Endodermal cell (in vitro differentiated cells): ENCODE data around the gene PTCD1. TPM values are rescaled to one million over a fixed set of nuclear protein-coding genes. Genes with fewer than 3 reads are reported as not detected.

Experiments used
- DNase-seq: peaks from one replicate; pipeline ENCODE4 v3.0.0-alpha.2; 2017
- H3K27ac ChIP-seq: 2 replicates; pipeline ENCODE4 v1.5.1; 2013; ENCODE audit warnings: mild to moderate bottlenecking, low read depth, low read length, moderate library complexity
- H3K27me3 ChIP-seq: 2 replicates; pipeline ENCODE4 v1.6.1; 2013; ENCODE audit warnings: mild to moderate bottlenecking, low read length, moderate library complexity; ENCODE audit not compliant: insufficient read depth, control insufficient read depth, poor library complexity, severe bottlenecking
- H3K36me3 ChIP-seq: 2 replicates; pipeline ENCODE4 v1.7.0; 2013; ENCODE audit warnings: mild to moderate bottlenecking, low read length, moderate library complexity; ENCODE audit not compliant: control insufficient read depth, insufficient read depth
- H3K4me1 ChIP-seq: one replicate; pipeline ENCODE4 v1.7.0; 2013; ENCODE audit warnings: low read length; ENCODE audit not compliant: control insufficient read depth, insufficient read depth
- H3K4me3 ChIP-seq: 2 replicates; pipeline ENCODE4 v1.5.1; 2013; ENCODE audit warnings: mild to moderate bottlenecking, low read length, moderate library complexity
- H3K9ac ChIP-seq: 2 replicates; pipeline ENCODE4 v1.6.1; 2013; ENCODE audit warnings: mild to moderate bottlenecking, low read length, moderate library complexity; ENCODE audit not compliant: poor library complexity, severe bottlenecking; ENCODE audit errors: extremely low read depth
- H3K9me3 ChIP-seq: 2 replicates; pipeline ENCODE4 v1.6.1; 2013; ENCODE audit warnings: mild to moderate bottlenecking, low read length, moderate library complexity; ENCODE audit not compliant: control insufficient read depth
- H3K27ac Mint-ChIP-seq: 2 replicates; pipeline ENCODE4 v1.8.0; 2020; ENCODE audit warnings: mixed read lengths
- H3K27me3 Mint-ChIP-seq: 2 replicates; pipeline ENCODE4 v1.8.0; 2021; ENCODE audit warnings: mild to moderate bottlenecking, mixed read lengths; ENCODE audit not compliant: insufficient read depth
- H3K36me3 Mint-ChIP-seq: 2 replicates; pipeline ENCODE4 v1.8.0; 2020; ENCODE audit warnings: low read depth, mixed read lengths
- H3K4me1 Mint-ChIP-seq: 2 replicates; pipeline ENCODE4 v1.8.0; 2020; ENCODE audit warnings: mixed read lengths
- H3K4me3 Mint-ChIP-seq: 2 replicates; pipeline ENCODE4 v1.8.0; 2020; ENCODE audit warnings: mild to moderate bottlenecking, moderate library complexity, mixed read lengths
- H3K9me3 Mint-ChIP-seq: 2 replicates; pipeline ENCODE4 v1.8.0; 2020; ENCODE audit warnings: mild to moderate bottlenecking, mixed read lengths
- WGBS, 2 experiments: methylation state at CpG; one replicate each; pipeline versions ENCODE4 v1.1.5 to v1.1.7; 2013; ENCODE audit warnings: missing lambda C conversion rate in 2 of 2, mixed read lengths in 1 of 2; ENCODE audit not compliant: insufficient coverage in 1 of 2, insufficient read length in 1 of 2; 5-methylcytosine and 5-hydroxymethylcytosine counted together
- total RNA-seq, 2 donors: library from RNA; stranded (reverse); fragmentation: NEBNext Ultra II Directional in 1 of 2; extraction: Animal tissue kit (Norgen Biotek cat#: 25700) in 1 of 2; gene quantifications; 2 replicates in 1 of 2; 3 replicates in 1 of 2; pipeline ENCODE4 v1.2.1, GENCODE V29; 2021
- TF ChIP-seq, protein P1 (sequence below): fragments of 200-600 bp; sonication (generic); conservative IDR thresholded peaks from 2 replicates; pipeline ENCODE4 v1.5.0; 2021; ENCODE audit warnings: antibody characterized with exemption, mild to moderate bottlenecking

PTCD1 gene
- total RNA-seq, 2 donors from 2014 or later, result 11.9 to 12.5 TPM

- H3K4me1 ChIP-seq, result no peaks in the 10 kb centered on the region
- Mint-ChIP-seq H3K9me3 (peaks cover 3% of the 10 kb centered on the region), H3K27ac (no peak overlapping the region), H3K36me3 (peaks cover 86% of the 10 kb centered on the region), H3K27me3 (no peaks in the 10 kb centered on the region), H3K4me1 (no peaks in the 10 kb centered on the region), H3K4me3 (no peak overlapping the region)
- no peak overlapping the region for H3K4me3 ChIP-seq
- H3K9ac ChIP-seq, result no peak overlapping the region
- H3K27ac ChIP-seq, result peak overlapping the region; percentile 38
- WGBS, 2 experiments, result 93 to 95% methylated on average over 12 to 13 of the region's 13 CpGs
- no peak for DNase-seq
- TF ChIP-seq, protein P1, sequence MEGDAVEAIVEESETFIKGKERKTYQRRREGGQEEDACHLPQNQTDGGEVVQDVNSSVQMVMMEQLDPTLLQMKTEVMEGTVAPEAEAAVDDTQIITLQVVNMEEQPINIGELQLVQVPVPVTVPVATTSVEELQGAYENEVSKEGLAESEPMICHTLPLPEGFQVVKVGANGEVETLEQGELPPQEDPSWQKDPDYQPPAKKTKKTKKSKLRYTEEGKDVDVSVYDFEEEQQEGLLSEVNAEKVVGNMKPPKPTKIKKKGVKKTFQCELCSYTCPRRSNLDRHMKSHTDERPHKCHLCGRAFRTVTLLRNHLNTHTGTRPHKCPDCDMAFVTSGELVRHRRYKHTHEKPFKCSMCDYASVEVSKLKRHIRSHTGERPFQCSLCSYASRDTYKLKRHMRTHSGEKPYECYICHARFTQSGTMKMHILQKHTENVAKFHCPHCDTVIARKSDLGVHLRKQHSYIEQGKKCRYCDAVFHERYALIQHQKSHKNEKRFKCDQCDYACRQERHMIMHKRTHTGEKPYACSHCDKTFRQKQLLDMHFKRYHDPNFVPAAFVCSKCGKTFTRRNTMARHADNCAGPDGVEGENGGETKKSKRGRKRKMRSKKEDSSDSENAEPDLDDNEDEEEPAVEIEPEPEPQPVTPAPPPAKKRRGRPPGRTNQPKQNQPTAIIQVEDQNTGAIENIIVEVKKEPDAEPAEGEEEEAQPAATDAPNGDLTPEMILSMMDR, result no peak
- no peaks in the 10 kb centered on the region for H3K27me3 ChIP-seq
- H3K36me3 ChIP-seq, result peaks cover 92% of the 10 kb centered on the region
- no peaks in the 10 kb centered on the region for H3K9me3 ChIP-seq
Measured at GRCh38 chr7:99456288-99456687, 17.7 kb upstream of the PTCD1 start.

DNA sequence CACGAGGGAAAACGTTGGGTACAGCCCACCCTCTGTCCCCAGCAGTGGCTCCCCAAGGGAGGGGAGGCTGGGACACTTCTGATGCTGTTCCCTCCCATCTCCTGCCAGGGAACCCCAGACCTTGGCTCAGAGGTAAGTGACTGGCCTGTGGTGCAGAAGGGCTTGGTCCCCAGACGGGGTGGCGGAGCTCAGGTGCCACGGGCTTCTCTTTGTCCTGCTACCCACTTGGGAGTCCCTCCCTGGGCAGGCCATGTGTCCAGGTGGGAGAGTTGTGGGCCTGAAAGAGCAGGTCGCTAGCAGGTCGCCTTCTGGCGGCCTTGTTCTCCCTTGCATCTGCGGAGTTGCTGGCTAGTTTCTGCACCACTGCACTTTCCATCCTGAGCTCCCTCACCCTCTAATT, 17.3 kb upstream of the PTCD1 start:
- H3K4me3 Mint-ChIP-seq, result no peak overlapping the region
- no peaks in the 10 kb centered on the region for H3K9me3 ChIP-seq
- H3K4me3 ChIP-seq, result no peak overlapping the region
- H3K27me3 Mint-ChIP-seq, result no peaks in the 10 kb centered on the region
- WGBS, 2 experiments, result 77 to 94% methylated on average over 3 to 9 of the region's 9 CpGs
- no peaks in the 10 kb centered on the region for H3K27me3 ChIP-seq
- H3K4me1 Mint-ChIP-seq, result no peaks in the 10 kb centered on the region
- peaks cover 86% of the 10 kb centered on the region for H3K36me3 Mint-ChIP-seq
- peaks cover 3% of the 10 kb centered on the region for H3K9me3 Mint-ChIP-seq
- H3K27ac ChIP-seq, result no peak overlapping the region
- TF ChIP-seq, protein P1, result no peak
- no peaks in the 10 kb centered on the region for H3K4me1 ChIP-seq
- no peak overlapping the region for H3K27ac Mint-ChIP-seq
- no peak overlapping the region for H3K9ac ChIP-seq
- H3K36me3 ChIP-seq, result peaks cover 93% of the 10 kb centered on the region
- no peak for DNase-seq

- Mint-ChIP-seq H3K4me3 (no peak overlapping the region), H3K27ac (no peak overlapping the region), H3K4me1 (no peaks in the 10 kb centered on the region), H3K36me3 (peaks cover 79% of the 10 kb centered on the region), H3K27me3 (no peaks in the 10 kb centered on the region), H3K9me3 (no peaks in the 10 kb centered on the region)
- no peaks in the 10 kb centered on the region for H3K9me3 ChIP-seq
- no peak overlapping the region for H3K27ac ChIP-seq
- no peak for DNase-seq
- 95 to 96% methylated on average over 7 to 11 of the region's 11 CpGs for WGBS, 2 experiments
- no peaks in the 10 kb centered on the region for H3K27me3 ChIP-seq
- H3K9ac ChIP-seq, result no peak overlapping the region
- TF ChIP-seq, protein P1, result no peak
- H3K4me1 ChIP-seq, result no peaks in the 10 kb centered on the region
- H3K4me3 ChIP-seq, result no peak overlapping the region
- H3K36me3 ChIP-seq, result peaks cover 93% of the 10 kb centered on the region
Measured at GRCh38 chr7:99453105-99453504, 14.5 kb upstream of the PTCD1 start.
